Measurements from ENCODE around the gene MRPS30.

MRPS30 gene

DNA sequence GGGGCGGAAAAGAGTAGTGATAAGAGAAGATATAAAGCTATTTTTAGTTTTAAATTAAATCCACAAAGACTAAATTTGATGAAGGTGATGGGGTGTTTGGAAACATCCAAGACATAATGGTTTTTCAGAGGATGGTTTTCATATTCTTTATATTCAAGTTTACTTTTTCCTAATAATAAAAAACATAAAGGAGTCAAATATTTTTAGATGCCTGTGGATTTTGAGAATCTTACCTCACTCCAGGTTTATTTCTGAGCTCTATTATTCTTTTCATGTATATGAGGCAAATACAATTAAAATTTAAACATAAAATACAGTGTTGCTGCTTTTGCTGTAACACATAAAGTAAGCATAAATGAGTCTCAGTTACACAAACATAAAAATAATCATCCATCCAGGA is 22.2 kb downstream of the MRPS30 start:
- TF ChIP-seq, protein P1, sequence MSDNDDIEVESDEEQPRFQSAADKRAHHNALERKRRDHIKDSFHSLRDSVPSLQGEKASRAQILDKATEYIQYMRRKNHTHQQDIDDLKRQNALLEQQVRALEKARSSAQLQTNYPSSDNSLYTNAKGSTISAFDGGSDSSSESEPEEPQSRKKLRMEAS (IDR thresholded peaks at IDR 0.05), result no peak
- TF ChIP-seq CREB1 (IDR thresholded peaks at IDR 0.05; ENCODE audit: low read depth) (no peak), EP300 (IDR thresholded peaks at IDR 0.05; ENCODE audit: borderline replicate concordance) (no peak), TEAD4 (IDR thresholded peaks at IDR 0.05) (no peak), RAD21 (IDR thresholded peaks at IDR 0.05; ENCODE audit: low read depth) (no peak)

DNA sequence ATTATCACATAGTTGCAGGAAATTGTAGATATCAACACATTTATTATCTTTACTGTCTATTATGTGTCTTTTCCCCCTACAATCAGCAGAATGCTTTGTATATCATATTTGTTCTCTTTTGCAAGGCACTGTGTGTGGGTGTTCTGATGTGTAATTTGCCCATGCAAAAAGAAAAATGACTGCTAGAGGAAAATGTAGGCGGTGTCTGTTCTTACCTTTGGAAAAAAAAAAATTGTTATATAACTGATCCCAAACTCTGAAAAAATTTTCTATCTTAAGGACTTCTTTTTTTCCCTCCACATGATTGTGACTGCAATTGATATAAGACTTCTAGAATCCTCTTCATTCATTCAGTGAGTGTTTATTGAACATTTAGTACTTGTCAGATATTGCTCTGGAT is 24.5 kb downstream of the MRPS30 start:
- TF ChIP-seq TEAD4 (IDR thresholded peaks at IDR 0.05) (no peak), USF1 (IDR thresholded peaks at IDR 0.05) (no peak)

GRCh38 chr5:44835693-44836092 is 26.9 kb downstream of the MRPS30 start:
- no peak for TF ChIP-seq TAF1 (IDR thresholded peaks at IDR 0.05; ENCODE audit: low read depth)

GRCh38 chr5:44839018-44839681 is 30.4 kb downstream of the MRPS30 start:
- TF ChIP-seq EGR1 (IDR thresholded peaks at IDR 0.05) (no peak), TAF1 (IDR thresholded peaks at IDR 0.05; ENCODE audit: low read depth) (no peak), USF1 (IDR thresholded peaks at IDR 0.05) (no peak), EP300 (IDR thresholded peaks at IDR 0.05; ENCODE audit: borderline replicate concordance) (no peak), YY1 (IDR thresholded peaks at IDR 0.05; ENCODE audit: low read depth) (no peak), CREB1 (IDR thresholded peaks at IDR 0.05; ENCODE audit: low read depth) (no peak)

- no peak for TF ChIP-seq CREB1 (IDR thresholded peaks at IDR 0.05; ENCODE audit: low read depth)
- TF ChIP-seq REST (IDR thresholded peaks at IDR 0.05; ENCODE audit: low read depth), result no peak
- no peak for TF ChIP-seq RAD21 (IDR thresholded peaks at IDR 0.05; ENCODE audit: low read depth)
- no peak for TF ChIP-seq USF1 (IDR thresholded peaks at IDR 0.05)
Observed at GRCh38 chr5:44842496-44843282, 33.9 kb downstream of the MRPS30 start.

DNA sequence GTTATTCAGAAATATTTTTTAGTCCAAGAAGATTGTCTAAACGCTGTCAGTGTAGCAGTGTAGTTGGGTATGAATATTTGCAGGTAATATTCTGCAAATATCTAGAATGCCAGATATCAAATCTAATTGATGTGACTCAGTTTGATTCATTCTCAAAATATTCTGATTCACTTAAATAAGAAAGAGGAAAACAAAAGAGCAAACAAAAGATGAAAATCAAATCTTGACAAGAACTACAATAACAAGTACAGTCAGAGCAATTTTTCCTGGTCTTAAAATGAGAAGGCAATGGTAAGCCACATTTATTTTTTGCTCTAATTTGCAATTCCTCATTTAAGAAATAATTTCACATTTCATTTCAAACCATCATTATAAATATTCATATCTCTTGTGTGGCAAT is 36.0 kb downstream of the MRPS30 start:
- no peak for TF ChIP-seq ZBTB7A (IDR thresholded peaks at IDR 0.05; ENCODE audit: low read depth)
- TF ChIP-seq USF1 (IDR thresholded peaks at IDR 0.05), result no peak
- TF ChIP-seq, protein P1 (IDR thresholded peaks at IDR 0.05), result no peak
- TF ChIP-seq RAD21 (IDR thresholded peaks at IDR 0.05; ENCODE audit: low read depth), result no peak
- TF ChIP-seq TAF1 (IDR thresholded peaks at IDR 0.05; ENCODE audit: low read depth), result no peak
- TF ChIP-seq TEAD4 (IDR thresholded peaks at IDR 0.05), result no peak
- TF ChIP-seq YY1 (IDR thresholded peaks at IDR 0.05; ENCODE audit: low read depth), result no peak
- TF ChIP-seq FOXM1 (IDR thresholded peaks at IDR 0.05; ENCODE audit: borderline replicate concordance, low read depth), result no peak
- no peak for TF ChIP-seq NFIC (IDR thresholded peaks at IDR 0.05)

DNA sequence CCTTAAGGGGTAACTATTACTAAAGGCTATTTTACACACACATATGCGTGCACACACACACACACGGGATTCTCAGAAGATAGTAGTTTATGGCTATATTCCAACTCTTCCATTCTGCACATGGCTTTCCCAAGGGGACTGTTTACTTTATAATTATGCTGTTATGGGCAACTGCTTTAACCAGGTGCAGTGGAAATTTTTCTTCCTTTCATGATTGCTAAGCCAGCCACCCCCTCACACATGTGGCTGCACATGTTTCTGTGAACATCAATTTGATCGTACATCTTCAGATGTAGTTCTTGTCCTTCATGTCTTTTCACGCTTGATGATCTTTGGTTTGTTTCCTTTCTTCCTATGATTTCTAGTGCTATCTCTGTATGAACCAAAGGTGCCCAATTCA is 37.0 kb downstream of the MRPS30 start:
- TF ChIP-seq NFIC (IDR thresholded peaks at IDR 0.05), result no peak
- no peak for TF ChIP-seq YY1 (IDR thresholded peaks at IDR 0.05; ENCODE audit: low read depth)
- no peak for TF ChIP-seq TEAD4 (IDR thresholded peaks at IDR 0.05)
- TF ChIP-seq EGR1 (IDR thresholded peaks at IDR 0.05), result no peak
- TF ChIP-seq RAD21 (IDR thresholded peaks at IDR 0.05; ENCODE audit: low read depth), result no peak
- no peak for TF ChIP-seq EP300 (IDR thresholded peaks at IDR 0.05; ENCODE audit: borderline replicate concordance)
- no peak for TF ChIP-seq TAF1 (IDR thresholded peaks at IDR 0.05; ENCODE audit: low read depth)
- no peak for TF ChIP-seq CREB1 (IDR thresholded peaks at IDR 0.05; ENCODE audit: low read depth)
- TF ChIP-seq, protein P1 (IDR thresholded peaks at IDR 0.05), result no peak
- TF ChIP-seq CEBPB (IDR thresholded peaks at IDR 0.05), result no peak
